Neural cell (in vitro differentiated cells): ENCODE measurements around the gene HIF3A. TPM values are rescaled to one million over a fixed set of nuclear protein-coding genes. Genes with fewer than 3 reads are reported as not detected.

Source experiments
- H2AFZ ChIP-seq: fragments of 200-600, 300-800 bp; sonication (generic), shearing (Covaris generic); 2 replicates; pipeline ENCODE4 v1.6.0; 2014; ENCODE audit warnings: low read depth, mild to moderate bottlenecking, antibody characterized with exemption, low read length, moderate library complexity
- H3F3A ChIP-seq: fragments of 200-600 bp; shearing (Covaris generic); 2 replicates; pipeline ENCODE4 v1.6.1; 2016; ENCODE audit warnings: mild to moderate bottlenecking, moderate library complexity, mixed read lengths, antibody characterized with exemption, low read length; ENCODE audit not compliant: insufficient read depth, poor library complexity, severe bottlenecking
- H3K27ac ChIP-seq: fragments of 200-600, 300-800 bp; sonication (generic), shearing (Covaris generic); 2 replicates; pipeline ENCODE4 v1.5.1; 2014; ENCODE audit warnings: mild to moderate bottlenecking, low read length, moderate library complexity
- H3K27me3 ChIP-seq: fragments of 300-800, 200-600 bp; sonication (generic), shearing (Covaris generic); 2 replicates; pipeline ENCODE4 v1.6.0; 2014; ENCODE audit warnings: mild to moderate bottlenecking, low read depth, low read length, moderate library complexity; ENCODE audit not compliant: insufficient read depth
- H3K36me3 ChIP-seq: fragments of 300-800, 200-600 bp; sonication (generic), shearing (Covaris generic); 2 replicates; pipeline ENCODE4 v1.5.1; 2014; ENCODE audit warnings: mild to moderate bottlenecking, antibody characterized with exemption, low read length, moderate library complexity; ENCODE audit not compliant: insufficient read depth
- H3K4me2 ChIP-seq: fragments of 300-800, 200-600 bp; sonication (generic), shearing (Covaris generic); 2 replicates; pipeline ENCODE4 v1.6.0; 2014; ENCODE audit warnings: mild to moderate bottlenecking, low read length
- H3K4me3 ChIP-seq: fragments of 300-800, 200-600 bp; sonication (generic), shearing (Covaris generic); 2 replicates; pipeline ENCODE4 v1.5.1; 2014; ENCODE audit warnings: mild to moderate bottlenecking, low read length, moderate library complexity
- H3K79me2 ChIP-seq: fragments of 200-600 bp; shearing (Covaris generic); replicated peaks from 2 replicates; pipeline ENCODE4 v1.6.0; 2014; ENCODE audit warnings: mild to moderate bottlenecking, low read length, moderate library complexity; ENCODE audit not compliant: insufficient read depth
- H3K9ac ChIP-seq: fragments of 300-800, 200-600 bp; sonication (generic), shearing (Covaris generic); 2 replicates; pipeline ENCODE4 v1.6.1; 2016; ENCODE audit warnings: mild to moderate bottlenecking, low read length, mixed read lengths
- H3K9me2 ChIP-seq: fragments of 200-600 bp; shearing (Covaris generic); 2 replicates; pipeline ENCODE4 v1.6.1; 2016; ENCODE audit warnings: mild to moderate bottlenecking, low read length, mixed read lengths; ENCODE audit not compliant: insufficient read depth
- H3K9me3 ChIP-seq: fragments of 200-600, 300-800 bp; sonication (generic), shearing (Covaris generic); 2 replicates; pipeline ENCODE4 v1.6.1; 2016; ENCODE audit warnings: mild to moderate bottlenecking, mixed run types, low read length, moderate library complexity, mixed read lengths
- H4K20me1 ChIP-seq: fragments of 200-600 bp; shearing (Covaris generic); 2 replicates; pipeline ENCODE4 v1.6.1; 2016; ENCODE audit warnings: mild to moderate bottlenecking, mixed run types; ENCODE audit not compliant: insufficient read depth
- EP300 ChIP-seq: fragments of 450-650 bp; conservative IDR thresholded peaks from 2 replicates; pipeline ENCODE4 v1.6.1; 2014; ENCODE audit warnings: antibody characterized with exemption, mild to moderate bottlenecking, moderate library complexity; ENCODE audit not compliant: poor library complexity, severe bottlenecking
- EZH2 ChIP-seq: fragments of 200-600, 300-800 bp; shearing (Covaris generic), sonication (generic); IDR thresholded peaks from 2 replicates; pipeline ENCODE4 v1.6.1; 2014; ENCODE audit warnings: antibody characterized with exemption, low read length, borderline replicate concordance, mild to moderate bottlenecking; ENCODE audit not compliant: insufficient read depth, poor library complexity, severe bottlenecking
- MXI1 ChIP-seq: fragments of 450-650 bp; conservative IDR thresholded peaks from 2 replicates; pipeline ENCODE4 v1.6.1; 2014; ENCODE audit warnings: antibody characterized with exemption, mild to moderate bottlenecking; ENCODE audit not compliant: poor library complexity, severe bottlenecking
- POLR2AphosphoS5 ChIP-seq: IDR thresholded peaks from 2 replicates; pipeline ENCODE4 v1.6.1; 2012
- RAD21 ChIP-seq: fragments of 450-650 bp; conservative IDR thresholded peaks from 2 replicates; pipeline ENCODE4 v1.6.1; 2014; ENCODE audit warnings: antibody characterized with exemption, mild to moderate bottlenecking, moderate library complexity
- SMC3 ChIP-seq: fragments of 450-650 bp; conservative IDR thresholded peaks from 2 replicates; pipeline ENCODE4 v1.6.1; 2014; ENCODE audit warnings: antibody characterized with exemption, mild to moderate bottlenecking, moderate library complexity; ENCODE audit not compliant: poor library complexity
- TAF1 ChIP-seq: IDR thresholded peaks from 2 replicates; pipeline ENCODE4 v1.6.1; 2012; ENCODE audit warnings: low read depth
- polyA plus RNA-seq: library from polyadenylated mRNA; depleted of rRNA; stranded (reverse); fragments of >200 nt; gene quantifications from 2 replicates; pipeline ENCODE4 v1.2.3, GENCODE V29; 2014
- TF ChIP-seq, protein P1 (sequence below): fragments of 450-650 bp; IDR thresholded peaks from 2 replicates; pipeline ENCODE4 v1.5.1; 2014; ENCODE audit warnings: antibody characterized with exemption, mild to moderate bottlenecking, moderate library complexity; ENCODE audit not compliant: poor library complexity, severe bottlenecking
- TF ChIP-seq, protein P2 (sequence below): IDR thresholded peaks from 2 replicates; pipeline ENCODE4 v1.6.1; 2012; ENCODE audit warnings: borderline replicate concordance

HIF3A gene
- polyA plus RNA-seq, 1 donor from 2014 or later = 2.0 TPM

DNA sequence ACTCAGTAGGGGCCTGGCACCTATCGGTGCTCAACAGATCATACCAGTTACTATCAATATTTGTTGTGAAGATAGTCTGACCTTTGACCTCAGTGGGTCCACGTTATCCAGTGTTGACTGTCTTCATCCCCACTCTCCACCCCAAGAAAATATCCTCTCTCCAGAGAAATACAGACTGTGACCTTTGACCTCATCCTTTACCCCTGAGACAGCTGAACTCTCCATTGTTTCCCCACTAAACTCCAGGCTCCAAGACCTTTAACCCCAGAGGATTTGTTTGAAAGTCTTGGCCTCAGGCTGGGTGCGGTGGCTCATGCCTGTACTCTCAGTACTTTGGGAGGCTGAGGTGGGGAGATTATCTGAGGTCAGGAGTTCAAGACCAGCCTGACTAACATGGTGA lies 27.4 kb downstream of the HIF3A start:
- no peak for TF ChIP-seq TAF1
- TF ChIP-seq, protein P1, sequence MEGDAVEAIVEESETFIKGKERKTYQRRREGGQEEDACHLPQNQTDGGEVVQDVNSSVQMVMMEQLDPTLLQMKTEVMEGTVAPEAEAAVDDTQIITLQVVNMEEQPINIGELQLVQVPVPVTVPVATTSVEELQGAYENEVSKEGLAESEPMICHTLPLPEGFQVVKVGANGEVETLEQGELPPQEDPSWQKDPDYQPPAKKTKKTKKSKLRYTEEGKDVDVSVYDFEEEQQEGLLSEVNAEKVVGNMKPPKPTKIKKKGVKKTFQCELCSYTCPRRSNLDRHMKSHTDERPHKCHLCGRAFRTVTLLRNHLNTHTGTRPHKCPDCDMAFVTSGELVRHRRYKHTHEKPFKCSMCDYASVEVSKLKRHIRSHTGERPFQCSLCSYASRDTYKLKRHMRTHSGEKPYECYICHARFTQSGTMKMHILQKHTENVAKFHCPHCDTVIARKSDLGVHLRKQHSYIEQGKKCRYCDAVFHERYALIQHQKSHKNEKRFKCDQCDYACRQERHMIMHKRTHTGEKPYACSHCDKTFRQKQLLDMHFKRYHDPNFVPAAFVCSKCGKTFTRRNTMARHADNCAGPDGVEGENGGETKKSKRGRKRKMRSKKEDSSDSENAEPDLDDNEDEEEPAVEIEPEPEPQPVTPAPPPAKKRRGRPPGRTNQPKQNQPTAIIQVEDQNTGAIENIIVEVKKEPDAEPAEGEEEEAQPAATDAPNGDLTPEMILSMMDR = no peak
- TF ChIP-seq EP300 = no peak
- no peak for TF ChIP-seq MXI1
- TF ChIP-seq, protein P2, sequence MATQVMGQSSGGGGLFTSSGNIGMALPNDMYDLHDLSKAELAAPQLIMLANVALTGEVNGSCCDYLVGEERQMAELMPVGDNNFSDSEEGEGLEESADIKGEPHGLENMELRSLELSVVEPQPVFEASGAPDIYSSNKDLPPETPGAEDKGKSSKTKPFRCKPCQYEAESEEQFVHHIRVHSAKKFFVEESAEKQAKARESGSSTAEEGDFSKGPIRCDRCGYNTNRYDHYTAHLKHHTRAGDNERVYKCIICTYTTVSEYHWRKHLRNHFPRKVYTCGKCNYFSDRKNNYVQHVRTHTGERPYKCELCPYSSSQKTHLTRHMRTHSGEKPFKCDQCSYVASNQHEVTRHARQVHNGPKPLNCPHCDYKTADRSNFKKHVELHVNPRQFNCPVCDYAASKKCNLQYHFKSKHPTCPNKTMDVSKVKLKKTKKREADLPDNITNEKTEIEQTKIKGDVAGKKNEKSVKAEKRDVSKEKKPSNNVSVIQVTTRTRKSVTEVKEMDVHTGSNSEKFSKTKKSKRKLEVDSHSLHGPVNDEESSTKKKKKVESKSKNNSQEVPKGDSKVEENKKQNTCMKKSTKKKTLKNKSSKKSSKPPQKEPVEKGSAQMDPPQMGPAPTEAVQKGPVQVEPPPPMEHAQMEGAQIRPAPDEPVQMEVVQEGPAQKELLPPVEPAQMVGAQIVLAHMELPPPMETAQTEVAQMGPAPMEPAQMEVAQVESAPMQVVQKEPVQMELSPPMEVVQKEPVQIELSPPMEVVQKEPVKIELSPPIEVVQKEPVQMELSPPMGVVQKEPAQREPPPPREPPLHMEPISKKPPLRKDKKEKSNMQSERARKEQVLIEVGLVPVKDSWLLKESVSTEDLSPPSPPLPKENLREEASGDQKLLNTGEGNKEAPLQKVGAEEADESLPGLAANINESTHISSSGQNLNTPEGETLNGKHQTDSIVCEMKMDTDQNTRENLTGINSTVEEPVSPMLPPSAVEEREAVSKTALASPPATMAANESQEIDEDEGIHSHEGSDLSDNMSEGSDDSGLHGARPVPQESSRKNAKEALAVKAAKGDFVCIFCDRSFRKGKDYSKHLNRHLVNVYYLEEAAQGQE = no peak
- no peak for TF ChIP-seq SMC3
- TF ChIP-seq RAD21 = no peak
- TF ChIP-seq POLR2AphosphoS5 = no peak
- H3K9me2 ChIP-seq = no peaks in the 10 kb centered on the region
- H2AFZ ChIP-seq = no peak overlapping the region
- no peaks in the 10 kb centered on the region for H4K20me1 ChIP-seq
- peaks cover 6% of the 10 kb centered on the region for H3K9me3 ChIP-seq
- H3F3A ChIP-seq = no peaks in the 10 kb centered on the region
- no peaks in the 10 kb centered on the region for H3K79me2 ChIP-seq
- H3K4me3 ChIP-seq = no peak overlapping the region
- H3K27ac ChIP-seq = no peak overlapping the region
- no peak overlapping the region for H3K4me2 ChIP-seq
- no peak overlapping the region for H3K9ac ChIP-seq
- no peaks in the 10 kb centered on the region for H3K36me3 ChIP-seq
- no peaks in the 10 kb centered on the region for H3K27me3 ChIP-seq

DNA sequence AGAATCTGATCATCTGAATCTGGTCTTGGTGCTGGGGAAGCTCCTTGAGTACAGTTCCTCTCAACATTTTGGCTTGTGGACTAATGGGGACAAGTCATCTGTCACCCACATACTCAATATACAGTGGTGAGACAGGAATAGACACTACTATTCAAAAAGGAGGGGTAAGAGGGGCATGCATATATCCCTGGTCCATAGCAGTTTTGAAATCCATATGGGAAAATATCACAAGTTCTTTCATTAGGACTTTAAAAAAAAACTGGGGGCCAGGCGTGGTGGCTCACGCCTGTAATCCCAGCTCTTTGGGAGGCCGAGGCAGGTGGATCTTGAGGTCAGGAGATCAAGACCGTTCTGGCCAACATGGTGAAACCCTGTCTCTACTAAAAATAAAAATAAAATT lies 29.8 kb downstream of the HIF3A start:
- no peaks in the 10 kb centered on the region for H3K79me2 ChIP-seq
- H3K9me3 ChIP-seq = peaks cover 6% of the 10 kb centered on the region
- H3K27me3 ChIP-seq = no peaks in the 10 kb centered on the region
- no peaks in the 10 kb centered on the region for H3K36me3 ChIP-seq
- H3K9me2 ChIP-seq = no peaks in the 10 kb centered on the region
- TF ChIP-seq EZH2 = no peak
- TF ChIP-seq, protein P2 = no peak
- no peak for TF ChIP-seq MXI1
- TF ChIP-seq, protein P1 = no peak
- no peak for TF ChIP-seq RAD21
- no peak for TF ChIP-seq SMC3
- no peak for TF ChIP-seq POLR2AphosphoS5
- H3K27ac ChIP-seq = no peak overlapping the region
- no peaks in the 10 kb centered on the region for H4K20me1 ChIP-seq
- no peak overlapping the region for H3K4me2 ChIP-seq
- no peak overlapping the region for H3K4me3 ChIP-seq
- H3K9ac ChIP-seq = no peak overlapping the region
- no peak overlapping the region for H2AFZ ChIP-seq
- no peaks in the 10 kb centered on the region for H3F3A ChIP-seq
